Stomach (tissue), 9 donors: ENCODE measurements around the gene MAN2A1. TPM values are rescaled to one million over a fixed set of nuclear protein-coding genes. Genes with fewer than 3 reads are reported as not detected.

Source experiments
- DNase-seq, 2 donors: peaks; one replicate each; pipeline versions ENCODE4 v3.0.0 to v3.0.0-alpha.2; 2013 to 2019
- H3K27ac ChIP-seq, 5 donors: fragments of 200-600 bp in 4 of 5; sonication (generic) in 4 of 5; one replicate each; pipeline ENCODE4 v1.5.1; 2013 to 2019; ENCODE audit warnings: mild to moderate bottlenecking in 1 of 5, moderate library complexity in 1 of 5
- H3K27me3 ChIP-seq, 3 donors: fragments of 200-600 bp; sonication (generic); one replicate each; pipeline ENCODE4 v1.5.1; 2017 to 2019; ENCODE audit warnings: mixed run types in 1 of 3
- H3K36me3 ChIP-seq, 4 donors: fragments of 200-600 bp; sonication (generic); 1 replicate in 3 of 4; 2 replicates in 1 of 4; pipeline ENCODE4 v1.5.1; 2016 to 2019
- H3K4me1 ChIP-seq, 4 donors: fragments of 200-600 bp; sonication (generic); one replicate each; pipeline ENCODE4 v1.5.1; 2016 to 2019
- H3K4me3 ChIP-seq, 4 donors: fragments of 200-600 bp; sonication (generic) in 3 of 4; one replicate each; pipeline ENCODE4 v1.5.1; 2016 to 2019; ENCODE audit warnings: mild to moderate bottlenecking in 1 of 4
- H3K9me3 ChIP-seq, 4 donors: fragments of 200-600 bp; sonication (generic); one replicate each; pipeline ENCODE4 v1.5.1; 2016 to 2019
- EP300 ChIP-seq: sonication (generic); formaldehyde crosslinking; IDR thresholded peaks from one replicate; pipeline ENCODE4 v1.6.1; 2017; ENCODE audit warnings: antibody characterized with exemption
- POLR2A ChIP-seq, 4 donors: fragments of 450-650 bp; IDR thresholded peaks; one replicate each; pipeline ENCODE4 v1.6.1; 2016; ENCODE audit warnings: antibody characterized with exemption in 4 of 4, control low read depth in 2 of 4, mild to moderate bottlenecking in 1 of 4, moderate library complexity in 1 of 4
- POLR2AphosphoS5 ChIP-seq, 3 donors: sonication (generic); formaldehyde crosslinking; IDR thresholded peaks; one replicate each; pipeline ENCODE4 v1.6.1; 2016; ENCODE audit warnings: antibody characterized with exemption in 3 of 3
- WGBS, 5 donors: extraction: QIAGEN DNeasy Blood & Tissue Kit in 3 of 5; methylation state at CpG; one replicate each; pipeline versions ENCODE4 v1.1.5 to v1.1.7; 2013 to 2018; 5-methylcytosine and 5-hydroxymethylcytosine counted together
- intact Hi-C: fragments of 100-400 bp; cut with DNase I; formaldehyde crosslinking; loops from one replicate; pipeline ENCODE4 v1.15.1; 2023; ENCODE audit warnings: low total_unique reads
- polyA plus RNA-seq, 3 donors: library from polyadenylated mRNA; stranded (reverse); fragments of 200-250 nt; gene quantifications; one replicate each; pipeline ENCODE4 v1.2.3, GENCODE V29; 2013
- total RNA-seq, 5 donors: library from RNA; depleted of rRNA; stranded (reverse); fragments of >200 nt; gene quantifications; one replicate each; pipeline versions ENCODE4 v1.1.0 to v1.2.3, GENCODE V29; 2014 to 2016
- TF ChIP-seq, protein P1 (sequence below), 7 experiments: fragments of 450-650 bp in 4 of 7; fragments of 200-600 bp in 3 of 7; sonication (generic) in 3 of 7; IDR thresholded peaks; one replicate each; pipeline ENCODE4 v1.5.1; 2016 to 2019; ENCODE audit warnings: antibody characterized with exemption in 7 of 7, control low read depth in 2 of 7, mild to moderate bottlenecking in 1 of 7
- donor health status: healthy with polysubstance abuse.
- donor health status: Bipolar disorder and iron deficiency.
- donor health status: healthy.

The MAN2A1 gene
- total and polyA plus RNA-seq, 8 donors: 6.1 to 136 (median 33.6) TPM

GRCh38 chr5:109645707-109646192 lies 44.0 kb upstream of the MAN2A1 start:
- WGBS, 5 donors: 33 to 51% (median 47%) methylated on average over 2 of the region's 2 CpGs
- DNase-seq: peak in 1 of 2 donors; percentile 12
- no peaks in the 10 kb centered on the region for H3K36me3 ChIP-seq
- no peaks in the 10 kb centered on the region for H3K27me3 ChIP-seq
- H3K27ac ChIP-seq: no peak overlapping the region
- H3K4me3 ChIP-seq: no peak overlapping the region
- H3K4me1 ChIP-seq: peaks cover 0 to 3% (median 0%) of the 10 kb centered on the region in 4 donors
- TF ChIP-seq POLR2AphosphoS5 (IDR thresholded peaks at IDR 0.05): no peak
- TF ChIP-seq, protein P1, sequence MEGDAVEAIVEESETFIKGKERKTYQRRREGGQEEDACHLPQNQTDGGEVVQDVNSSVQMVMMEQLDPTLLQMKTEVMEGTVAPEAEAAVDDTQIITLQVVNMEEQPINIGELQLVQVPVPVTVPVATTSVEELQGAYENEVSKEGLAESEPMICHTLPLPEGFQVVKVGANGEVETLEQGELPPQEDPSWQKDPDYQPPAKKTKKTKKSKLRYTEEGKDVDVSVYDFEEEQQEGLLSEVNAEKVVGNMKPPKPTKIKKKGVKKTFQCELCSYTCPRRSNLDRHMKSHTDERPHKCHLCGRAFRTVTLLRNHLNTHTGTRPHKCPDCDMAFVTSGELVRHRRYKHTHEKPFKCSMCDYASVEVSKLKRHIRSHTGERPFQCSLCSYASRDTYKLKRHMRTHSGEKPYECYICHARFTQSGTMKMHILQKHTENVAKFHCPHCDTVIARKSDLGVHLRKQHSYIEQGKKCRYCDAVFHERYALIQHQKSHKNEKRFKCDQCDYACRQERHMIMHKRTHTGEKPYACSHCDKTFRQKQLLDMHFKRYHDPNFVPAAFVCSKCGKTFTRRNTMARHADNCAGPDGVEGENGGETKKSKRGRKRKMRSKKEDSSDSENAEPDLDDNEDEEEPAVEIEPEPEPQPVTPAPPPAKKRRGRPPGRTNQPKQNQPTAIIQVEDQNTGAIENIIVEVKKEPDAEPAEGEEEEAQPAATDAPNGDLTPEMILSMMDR (IDR thresholded peaks at IDR 0.05): no peak
- TF ChIP-seq EP300: no peak
- TF ChIP-seq POLR2A (IDR thresholded peaks at IDR 0.05): no peak
- intact Hi-C loops: no loop called here
- no peaks in the 10 kb centered on the region for H3K9me3 ChIP-seq

DNA sequence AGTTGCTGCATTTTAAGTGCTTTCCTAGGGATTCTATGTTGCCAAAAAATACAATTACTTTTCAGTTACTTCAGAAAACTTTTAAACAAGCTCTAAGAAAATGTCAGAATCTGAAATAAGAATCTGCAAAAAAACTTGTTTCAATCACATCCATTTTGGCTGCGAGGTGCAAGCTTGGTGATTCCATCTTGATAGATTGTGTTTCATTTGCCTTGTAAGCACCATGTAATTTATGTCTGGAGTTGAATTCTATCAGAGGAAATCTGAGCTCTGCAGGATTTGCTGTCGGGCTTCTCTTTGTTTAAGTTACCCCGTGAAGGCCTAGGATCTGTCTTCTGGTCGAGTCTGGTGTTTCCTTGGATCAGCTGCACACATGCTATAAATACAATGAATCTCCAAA lies 40.4 kb upstream of the MAN2A1 start:
- WGBS, 5 donors: 31 to 43% (median 36%) methylated on average over 4 of the region's 4 CpGs

DNA sequence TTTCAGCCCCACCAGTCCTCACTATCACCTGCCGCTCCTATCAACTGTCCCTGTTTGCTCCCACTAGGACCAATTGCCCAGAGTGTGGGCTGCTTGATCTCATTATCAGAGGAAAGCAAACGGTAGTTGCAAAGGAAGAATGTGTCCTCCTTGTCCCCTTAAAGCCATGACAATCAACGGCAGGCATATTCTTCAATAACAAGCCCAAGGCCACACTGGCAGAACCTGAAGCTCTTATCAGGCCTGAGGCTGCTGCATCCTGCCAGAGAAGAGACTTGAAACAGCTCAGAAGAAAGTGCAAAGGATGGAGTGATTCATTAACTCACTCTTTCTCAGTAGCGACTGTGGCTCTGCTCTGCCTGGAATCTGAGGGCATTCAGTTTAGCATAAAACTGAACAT lies 39.2 kb upstream of the MAN2A1 start:
- Histone ChIP-seq H3K4me3 (no peak overlapping the region), H3K9me3 (no peaks in the 10 kb centered on the region), H3K27ac (no peak overlapping the region), H3K4me1 (peaks cover 0 to 3% (median 0%) of the 10 kb centered on the region in 4 donors), H3K36me3 (no peaks in the 10 kb centered on the region), H3K27me3 (no peaks in the 10 kb centered on the region)
- no peak for DNase-seq
- intact Hi-C loops: no loop called here
- TF ChIP-seq EP300 (no peak), POLR2A (IDR thresholded peaks at IDR 0.05) (no peak), POLR2AphosphoS5 (IDR thresholded peaks at IDR 0.05) (no peak)
- TF ChIP-seq, protein P1 (IDR thresholded peaks at IDR 0.05): no peak
- 34 to 51% (median 45%) methylated on average over 4 of the region's 4 CpGs for WGBS, 5 donors

More for the DNA sequence above, 40.4 kb upstream of the MAN2A1 start:
- H3K36me3 ChIP-seq: no peaks in the 10 kb centered on the region
- no peak for DNase-seq
- H3K4me1 ChIP-seq: peaks cover 0 to 3% (median 0%) of the 10 kb centered on the region in 4 donors
- H3K27me3 ChIP-seq: no peaks in the 10 kb centered on the region
- intact Hi-C loops: no loop called here
- H3K9me3 ChIP-seq: no peaks in the 10 kb centered on the region
- H3K27ac ChIP-seq: no peak overlapping the region
- TF ChIP-seq POLR2AphosphoS5 (IDR thresholded peaks at IDR 0.05): no peak
- no peak for TF ChIP-seq EP300
- TF ChIP-seq POLR2A (IDR thresholded peaks at IDR 0.05): no peak
- TF ChIP-seq, protein P1 (IDR thresholded peaks at IDR 0.05): no peak
- no peak overlapping the region for H3K4me3 ChIP-seq

- TF ChIP-seq POLR2A (IDR thresholded peaks at IDR 0.05) (no peak), POLR2AphosphoS5 (IDR thresholded peaks at IDR 0.05) (no peak), EP300 (no peak)
- TF ChIP-seq, protein P1 (IDR thresholded peaks at IDR 0.05): no peak
- 39 to 65% (median 42%) methylated on average over 1 of the region's 1 CpG for WGBS, 5 donors
- peak in 1 of 2 donors; percentile 14 for DNase-seq
- Histone ChIP-seq H3K36me3 (no peaks in the 10 kb centered on the region), H3K9me3 (no peaks in the 10 kb centered on the region), H3K27me3 (no peaks in the 10 kb centered on the region), H3K4me3 (no peak overlapping the region), H3K27ac (no peak overlapping the region), H3K4me1 (no peaks in the 10 kb centered on the region)
- intact Hi-C loops: no loop called here
Measured at GRCh38 chr5:109652096-109652495, 37.6 kb upstream of the MAN2A1 start.
